ENCODE data around the gene CKLF.

GRCh38 chr16:66562409-66562808 lies 10.0 kb downstream of the CKLF start:
- TF ChIP-seq CTCF (IDR thresholded peaks at IDR 0.05) = peak in 2 of 4 donors; percentile 21 to 34
- no peak for TF ChIP-seq POLR2A (IDR thresholded peaks at IDR 0.05)
